IMR-90 (cell line): Measurements from ENCODE around the gene CACNA2D4. TPM values are rescaled to one million over a fixed set of nuclear protein-coding genes. Genes with fewer than 3 reads are reported as not detected.

Experiments used
- ATAC-seq: fragments of 200-7000 bp; cut with Tn5 transposase; 2 replicates; pipeline ENCODE4 v1.9.1; 2020; ENCODE audit warnings: low read depth, mild to moderate bottlenecking, moderate library complexity
- BruUV-seq: library from RNA; stranded (reverse); fragments of 400-500 nt; replicated peaks from 2 replicates; lab custom pipeline; 2021; lab: Mats Ljungman, UMichigan
- CTCF ChIA-PET: fragments of 300-600 bp; formaldehyde crosslinking; extraction: SDS; loops from one replicate; lab custom pipeline; 2021; ENCODE audit warnings: antibody characterized with exemption; lab: Yijun Ruan, JAX
- POLR2A ChIA-PET: fragments of 300-600 bp; sonication (Branson Sonifier 250); formaldehyde crosslinking; loops from one replicate; lab custom pipeline; 2022; ENCODE audit warnings: antibody characterized with exemption; ENCODE audit not compliant: unreplicated experiment; lab: Charles Lee
- DNase-seq: peaks from one replicate; pipeline ENCODE4 v3.0.0; 2013
- H2AFZ ChIP-seq: replicated peaks from 2 replicates; pipeline ENCODE3; 2013; ENCODE audit warnings: low read length, mild to moderate bottlenecking; ENCODE audit not compliant: poor library complexity
- H2AK5ac ChIP-seq: 2 replicates; pipeline ENCODE4 v1.6.1; 2013; ENCODE audit warnings: low read depth, low read length, inconsistent platforms
- H2AK9ac ChIP-seq: replicated peaks from 2 replicates; pipeline ENCODE3; 2013; ENCODE audit warnings: mild to moderate bottlenecking, low read depth, low read length, moderate library complexity; ENCODE audit not compliant: poor library complexity
- H2BK120ac ChIP-seq: 2 replicates; pipeline ENCODE4 v1.6.1; 2013; ENCODE audit warnings: low read depth, low read length, inconsistent platforms
- H2BK15ac ChIP-seq: 3 replicates; pipeline ENCODE4 v1.6.1; 2013; ENCODE audit warnings: low read depth, low read length, inconsistent platforms
- H2BK20ac ChIP-seq: 2 replicates; pipeline ENCODE4 v1.6.1; 2013; ENCODE audit warnings: low read depth, mild to moderate bottlenecking, inconsistent platforms, low read length, moderate library complexity
- H2BK5ac ChIP-seq: 2 replicates; pipeline ENCODE4 v1.6.1; 2013; ENCODE audit warnings: mild to moderate bottlenecking, low read depth, low read length, inconsistent platforms; ENCODE audit not compliant: poor library complexity, severe bottlenecking
- H3K14ac ChIP-seq: replicated peaks from 2 replicates; pipeline ENCODE4 v1.6.1; 2013; ENCODE audit warnings: low read depth, low read length, inconsistent platforms
- H3K18ac ChIP-seq: 2 replicates; pipeline ENCODE4 v1.6.1; 2013; ENCODE audit warnings: low read depth, low read length, control low read depth
- H3K23ac ChIP-seq: 2 replicates; pipeline ENCODE4 v1.6.1; 2013; ENCODE audit warnings: low read depth, low read length, inconsistent platforms
- H3K27ac ChIP-seq: 2 replicates; pipeline ENCODE4 v1.5.1; 2013; ENCODE audit warnings: mild to moderate bottlenecking, control low read depth, low read length; ENCODE audit not compliant: insufficient read depth
- H3K27me3 ChIP-seq: 2 replicates; pipeline ENCODE4 v1.6.1; 2013; ENCODE audit warnings: low read length; ENCODE audit not compliant: control insufficient read depth, insufficient read depth
- H3K36me3 ChIP-seq: 2 replicates; pipeline ENCODE4 v1.6.1; 2013; ENCODE audit warnings: low read length, mixed read lengths; ENCODE audit not compliant: control insufficient read depth, insufficient read depth
- H3K4ac ChIP-seq: 2 replicates; pipeline ENCODE4 v1.6.1; 2013; ENCODE audit warnings: low read depth, low read length, inconsistent platforms
- H3K4me1 ChIP-seq: 2 replicates; pipeline ENCODE4 v1.6.1; 2013; ENCODE audit warnings: low read length, mixed read lengths; ENCODE audit not compliant: control insufficient read depth, insufficient read depth
- H3K4me2 ChIP-seq: 2 replicates; pipeline ENCODE4 v1.6.1; 2013; ENCODE audit warnings: low read depth, mild to moderate bottlenecking, control low read depth, low read length, moderate library complexity
- H3K4me3 ChIP-seq: 2 replicates; pipeline ENCODE4 v1.5.1; 2013; ENCODE audit warnings: low read depth, mild to moderate bottlenecking, control low read depth, low read length, moderate library complexity; ENCODE audit not compliant: insufficient read depth
- H3K56ac ChIP-seq: 2 replicates; pipeline ENCODE4 v1.6.1; 2013; ENCODE audit warnings: low read length, inconsistent platforms; ENCODE audit not compliant: insufficient read depth; ENCODE audit errors: extremely low read depth
- H3K79me1 ChIP-seq, 2 experiments: 2 replicates each; pipeline ENCODE4 v1.6.1; 2013; ENCODE audit warnings: low read length in 2 of 2, inconsistent platforms in 1 of 2, low read depth in 1 of 2
- H3K9ac ChIP-seq: 2 replicates; pipeline ENCODE4 v1.6.1; 2013; ENCODE audit warnings: low read depth, low read length, control low read depth
- H3K9me1 ChIP-seq: 2 replicates; pipeline ENCODE4 v1.6.1; 2013; ENCODE audit warnings: low read length, inconsistent platforms; ENCODE audit not compliant: insufficient read depth
- H3K9me3 ChIP-seq: 2 replicates; pipeline ENCODE4 v1.6.1; 2013; ENCODE audit warnings: low read length; ENCODE audit not compliant: control insufficient read depth, insufficient read depth
- H4K20me1 ChIP-seq: 2 replicates; pipeline ENCODE4 v1.6.1; 2013; ENCODE audit warnings: low read length, inconsistent platforms; ENCODE audit not compliant: insufficient read depth
- H4K5ac ChIP-seq: 2 replicates; pipeline ENCODE4 v1.6.1; 2013; ENCODE audit warnings: mild to moderate bottlenecking, low read depth, low read length, control low read depth
- H4K8ac ChIP-seq, 2 experiments: 2 replicates each; pipeline ENCODE4 v1.6.1; 2013; ENCODE audit warnings: low read depth in 2 of 2, low read length in 2 of 2, control low read depth in 1 of 2, inconsistent platforms in 1 of 2
- H4K91ac ChIP-seq: 2 replicates; pipeline ENCODE4 v1.6.1; 2013; ENCODE audit warnings: low read depth, low read length, inconsistent platforms; ENCODE audit not compliant: insufficient read depth
- FOS ChIP-seq: fragments of 150-350 bp; IDR thresholded peaks from 2 replicates; pipeline ENCODE4 v1.6.1; 2016; ENCODE audit warnings: low read depth, low read length
- MXI1 ChIP-seq: IDR thresholded peaks from 2 replicates; pipeline ENCODE4 v1.6.1; 2012; ENCODE audit warnings: low read depth, mild to moderate bottlenecking, low read length, moderate library complexity, borderline replicate concordance
- WGBS, 2 experiments: methylation state at CpG; one replicate each; pipeline versions ENCODE4 v1.1.5 to v1.1.7; 2013; ENCODE audit warnings: missing lambda C conversion rate in 2 of 2; ENCODE audit not compliant: insufficient read length in 1 of 2; ENCODE audit errors: extremely low coverage in 2 of 2; 5-methylcytosine and 5-hydroxymethylcytosine counted together
- dilution Hi-C: fragments of 300-500 bp; cut with HindIII; formaldehyde crosslinking; loops from one replicate; pipeline ENCODE4 v1.14.3; 2018; ENCODE audit warnings: low sequenced_read_pairs; ENCODE audit not compliant: unreplicated experiment
- in situ Hi-C: fragments of 300-500 bp; cut with MboI; formaldehyde crosslinking; loops from 3 replicates; pipeline ENCODE4 v1.14.3; 2019; ENCODE audit warnings: low sequenced_read_pairs, inconsistent platforms, mixed read lengths
- intact Hi-C: fragments of 100-400 bp; cut with micrococcal nuclease; formaldehyde crosslinking; loops from 2 replicates; pipeline ENCODE4 v1.10.0; 2022
- polyA plus RNA-seq, 3 experiments: library from polyadenylated mRNA; depleted of rRNA; stranded (reverse); fragments of >200 nt; gene quantifications; 2 replicates each; pipeline ENCODE4 v1.2.3, GENCODE V29; 2012; ENCODE audit warnings: low replicate concordance in 1 of 3
- total RNA-seq: library from RNA; depleted of rRNA; stranded (reverse); fragments of >200 nt; gene quantifications from 2 replicates; pipeline ENCODE4 v1.2.3, GENCODE V29; 2012

The CACNA2D4 gene
- total and polyA plus RNA-seq, 2 of the 4 experiments (the other 2 are of a cell fraction) = 0.18 to 0.22 TPM

DNA sequence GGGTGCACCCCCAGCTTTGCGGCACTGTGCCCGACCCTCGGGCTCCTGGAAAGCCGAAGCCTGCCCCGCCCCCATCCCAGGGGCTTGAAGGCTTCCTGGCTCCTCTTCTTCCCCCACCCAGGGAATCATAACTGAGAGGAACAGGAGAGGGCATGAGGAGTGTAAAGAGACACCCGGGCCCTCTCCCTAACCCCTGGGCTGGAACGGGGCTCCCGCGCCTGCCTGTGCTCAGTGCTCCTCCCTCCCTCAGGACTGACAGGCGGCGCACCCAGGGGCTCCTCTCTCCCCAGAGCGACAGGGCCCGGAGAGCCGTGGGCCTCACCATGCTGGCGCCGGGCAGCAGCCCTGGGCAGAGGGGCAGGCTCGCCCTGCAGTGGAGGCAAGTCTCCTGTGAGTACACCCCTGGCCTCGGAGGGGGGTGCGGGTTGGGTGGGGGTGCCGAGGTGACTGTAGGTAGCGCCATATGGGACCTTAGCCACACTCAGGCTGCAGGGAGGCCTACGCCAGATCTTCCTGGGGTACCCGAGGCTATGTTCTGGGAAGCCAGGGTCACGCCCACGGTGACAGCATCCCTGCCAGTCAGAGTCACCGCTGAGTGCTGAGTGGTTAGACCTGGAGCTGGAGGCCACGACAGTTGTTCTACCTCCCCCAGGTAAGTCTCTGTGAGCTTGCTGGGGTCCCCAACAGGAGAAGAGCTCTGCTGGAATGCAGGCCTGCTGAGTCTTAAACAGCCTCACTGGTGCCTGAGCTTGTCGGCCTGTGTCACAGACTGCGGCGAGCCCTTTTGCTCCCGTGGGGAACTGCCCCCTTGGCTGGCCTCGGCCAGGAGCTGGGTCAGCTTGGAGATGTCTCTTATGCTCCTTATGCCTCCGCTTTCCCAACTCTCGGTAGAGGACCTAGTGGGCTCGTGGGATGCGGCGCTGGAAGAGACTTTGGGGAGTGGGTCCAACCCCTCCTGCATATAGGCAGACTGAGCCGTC, 90.3 kb downstream of the CACNA2D4 start:
- Histone ChIP-seq H3K9ac (no peak overlapping the region), H4K20me1 (no peaks in the 10 kb centered on the region; the same call in 1 of the 2 replicates), H3K23ac (no peak overlapping the region), H3K18ac (no peak overlapping the region), H3K27me3 (peaks cover 65% of the 10 kb centered on the region), H2BK15ac (no peak overlapping the region), H4K5ac (no peak overlapping the region), H3K79me1 (no peaks in the 10 kb centered on the region), H3K4me3 (no peak overlapping the region), H2AFZ (no peak overlapping the region), H3K9me3 (no peaks in the 10 kb centered on the region), H4K91ac (no peak overlapping the region), H3K4me1 (no peaks in the 10 kb centered on the region), H3K9me1 (no peaks in the 10 kb centered on the region), H3K56ac (no peak overlapping the region), H3K14ac (no peak overlapping the region), H3K27ac (no peak overlapping the region), H2BK120ac (no peak overlapping the region), H2BK20ac (no peak overlapping the region), H2AK5ac (no peak overlapping the region), H4K8ac (no peak overlapping the region), H3K4me2 (no peak overlapping the region), H3K36me3 (no peaks in the 10 kb centered on the region), H2AK9ac (no peak overlapping the region), H3K4ac (no peak overlapping the region), H2BK5ac (no peak overlapping the region)
- ATAC-seq = no peak
- TF ChIP-seq MXI1 (no peak), FOS (no peak)
- no TSS peak for BruUV-seq
- ChIA-PET CTCF (no interaction called here), POLR2A (no interaction called here)
- in situ Hi-C loops = no loop called here
- no peak for DNase-seq
- WGBS, 2 experiments = 75% methylated on average over 16 of the region's 38 CpGs; no CpG with 5 or more reads in 1 of the 2 experiments
- dilution Hi-C loops = no loop called here
- intact Hi-C loops = no loop called here
